NCI-H460 (cell line): Measurements from ENCODE around the gene SLC35E3. TPM values are rescaled to one million over a fixed set of nuclear protein-coding genes. Genes with fewer than 3 reads are reported as not detected.
"Not testable (repeated sequence)": the region's sequence is repeated elsewhere in the genome, so short reads cannot be mapped to it uniquely, and the experiment has no call there.

ENCODE experiments used
- DNase-seq: peaks from one replicate; pipeline ENCODE4 v3.0.0-alpha.2; 2016; ENCODE audit warnings: low read depth; ENCODE audit errors: extremely low read depth
- total RNA-seq: library from RNA; depleted of rRNA; stranded (reverse); fragments of >200 nt; shearing (Covaris generic); gene quantifications from 2 replicates; pipeline ENCODE4 v1.2.3, GENCODE V29; 2014

SLC35E3 gene
- total RNA-seq, 1 experiment from 2014 or later = 6.2 TPM

DNA sequence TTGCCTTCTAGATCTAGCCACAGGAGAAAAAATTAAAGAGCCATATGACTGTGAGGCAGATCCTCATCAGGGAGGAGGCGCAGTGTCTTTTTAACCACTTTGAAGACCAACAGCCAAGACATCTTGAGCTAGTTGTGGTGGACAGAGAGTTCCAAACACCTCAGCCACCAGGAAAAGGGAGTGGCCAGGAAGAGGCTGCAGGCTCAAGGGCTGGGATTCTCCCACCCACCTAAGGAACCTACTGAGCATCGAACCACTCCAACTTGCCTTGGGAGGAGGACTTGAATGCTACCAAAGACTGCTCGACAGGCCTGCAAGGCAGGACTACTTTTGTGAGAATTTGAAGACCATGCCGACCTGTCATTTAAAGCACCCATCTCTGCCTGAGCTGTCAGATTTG, 47.5 kb downstream of the SLC35E3 start:
- no peak for DNase-seq

DNA sequence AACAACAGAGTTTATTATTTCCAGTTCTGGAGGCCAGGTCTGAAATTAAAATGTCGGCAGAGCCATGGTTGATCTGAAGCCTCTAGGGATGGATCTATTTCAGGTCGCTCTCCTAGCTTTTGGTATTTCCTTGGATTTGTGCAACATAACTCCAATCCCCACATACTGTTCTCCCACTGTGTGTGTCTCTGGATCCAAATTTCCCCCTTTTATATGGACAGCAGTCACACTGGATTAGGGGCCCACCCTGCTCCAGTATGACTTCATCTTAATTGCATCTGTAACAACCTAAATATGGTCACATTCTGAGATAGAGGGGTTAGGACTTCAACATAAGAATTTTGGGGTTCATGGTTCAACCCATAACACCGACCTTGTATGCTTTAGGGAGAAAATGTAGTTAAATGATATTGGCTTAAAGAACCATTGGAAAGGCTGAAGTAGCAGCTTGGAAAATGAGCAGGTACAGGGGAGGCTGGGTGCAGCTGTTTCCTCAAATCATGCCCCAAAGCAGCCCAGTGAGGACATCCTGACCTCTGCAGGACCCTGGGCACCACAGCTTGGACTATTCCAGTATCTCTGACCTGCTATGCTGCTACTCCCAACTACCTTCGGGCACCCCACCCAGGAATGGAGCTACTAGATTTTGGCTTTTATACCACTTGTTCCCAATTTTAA, 48.1 kb downstream of the SLC35E3 start:
- no peak for DNase-seq

DNA sequence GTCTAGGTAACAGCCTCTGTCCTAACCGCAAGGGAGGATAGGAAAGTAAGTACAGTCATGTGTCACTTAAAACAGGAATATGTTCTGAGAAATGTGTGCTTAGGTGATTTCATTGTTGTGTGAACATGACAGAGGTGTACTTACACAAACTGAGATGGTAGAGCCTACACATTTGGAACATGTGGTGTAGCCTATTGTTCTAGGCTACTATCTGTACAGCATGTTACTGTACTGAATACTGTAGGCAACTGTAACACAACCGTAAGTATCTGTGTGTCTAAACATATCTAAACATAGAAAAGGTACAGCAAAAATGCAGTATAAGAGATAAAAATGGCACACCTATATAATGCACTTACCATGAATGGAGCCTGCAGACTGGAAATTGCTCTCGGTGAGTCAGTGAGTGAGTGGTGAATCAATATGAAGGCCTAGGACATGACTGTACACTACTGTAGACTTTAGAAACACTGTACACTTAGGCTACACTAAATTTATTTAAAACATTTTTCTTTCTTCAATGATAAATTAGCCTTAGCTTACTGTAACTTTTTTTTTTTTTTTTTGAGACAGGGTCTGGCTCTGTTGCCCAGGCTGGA, 48.8 kb downstream of the SLC35E3 start:
- no peak for DNase-seq

DNA sequence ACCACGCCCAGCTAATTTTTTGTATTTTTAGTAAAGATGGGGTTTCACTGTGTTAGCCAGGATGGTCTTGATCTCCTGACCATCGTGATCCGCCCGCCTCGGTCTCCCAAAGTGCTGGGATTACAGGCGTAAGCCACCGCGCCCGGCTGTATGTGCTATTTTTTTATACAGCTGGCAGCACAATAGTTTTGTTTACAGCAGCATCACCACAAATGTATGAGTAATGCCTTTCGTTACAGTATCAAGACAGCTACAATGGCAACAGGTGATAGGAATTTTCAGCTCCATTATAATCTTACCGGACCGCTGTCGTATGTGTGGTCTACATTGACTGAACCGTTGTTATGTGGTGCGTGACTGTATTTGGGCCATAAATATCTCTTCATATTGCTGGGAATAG, 50.4 kb downstream of the SLC35E3 start:
- DNase-seq = no peak

DNA sequence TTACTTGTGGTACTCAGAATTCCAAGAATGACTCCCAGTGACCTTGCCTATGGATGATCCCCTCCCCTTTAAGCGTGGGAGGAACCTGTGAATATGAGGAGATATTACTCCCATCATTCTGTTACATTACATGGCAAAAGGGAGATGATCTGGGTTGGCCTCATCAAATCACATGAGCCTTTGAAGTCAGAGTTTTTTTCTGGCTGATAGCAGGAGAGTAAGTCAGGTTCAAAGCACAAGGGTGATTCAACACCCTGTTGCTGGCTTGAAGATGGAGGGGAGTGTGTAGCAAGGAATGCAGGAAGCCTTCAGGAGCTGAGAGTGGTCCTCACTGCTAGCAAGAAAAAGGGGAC, 52.9 kb downstream of the SLC35E3 start:
- DNase-seq = no peak

DNA sequence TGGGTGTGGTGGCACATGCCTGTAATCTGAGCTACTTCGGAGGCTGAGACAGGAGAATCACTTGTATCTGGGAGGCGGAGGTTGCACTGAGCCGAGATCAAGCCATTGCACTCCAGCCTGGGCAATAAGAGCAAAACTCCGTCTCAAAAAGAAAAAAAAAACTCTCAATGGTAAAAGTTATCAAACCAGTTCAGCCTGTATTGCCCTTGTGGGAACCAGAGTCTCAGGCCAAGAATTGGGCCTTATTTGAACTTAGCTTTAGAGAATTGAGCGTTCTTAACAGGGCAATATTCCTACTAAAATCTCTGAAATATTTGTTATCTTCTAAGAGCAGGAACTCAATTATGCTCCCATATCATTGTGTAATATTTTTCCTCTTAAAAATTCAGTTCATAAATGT, 54.3 kb downstream of the SLC35E3 start:
- DNase-seq = no peak

DNA sequence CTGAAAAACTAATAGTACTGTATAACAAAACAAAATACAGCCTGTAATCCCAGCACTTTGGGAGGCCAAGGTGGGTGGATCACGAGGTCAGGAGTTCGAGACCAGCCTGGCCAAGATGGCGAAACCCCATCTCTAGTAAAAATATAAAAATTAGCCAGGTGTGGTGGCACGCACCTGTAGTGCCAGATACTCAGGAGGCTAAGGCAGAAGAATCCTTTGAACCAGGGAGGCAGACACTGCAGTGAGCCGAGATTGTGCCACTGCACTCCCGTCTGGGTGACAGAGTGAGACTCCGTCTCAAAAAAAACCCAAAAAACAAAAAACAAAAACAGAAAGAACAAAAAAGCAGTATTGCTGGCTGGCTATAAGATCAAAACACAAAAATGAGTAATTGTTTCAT, 55.1 kb downstream of the SLC35E3 start:
- not testable (repeated sequence) for DNase-seq

DNA sequence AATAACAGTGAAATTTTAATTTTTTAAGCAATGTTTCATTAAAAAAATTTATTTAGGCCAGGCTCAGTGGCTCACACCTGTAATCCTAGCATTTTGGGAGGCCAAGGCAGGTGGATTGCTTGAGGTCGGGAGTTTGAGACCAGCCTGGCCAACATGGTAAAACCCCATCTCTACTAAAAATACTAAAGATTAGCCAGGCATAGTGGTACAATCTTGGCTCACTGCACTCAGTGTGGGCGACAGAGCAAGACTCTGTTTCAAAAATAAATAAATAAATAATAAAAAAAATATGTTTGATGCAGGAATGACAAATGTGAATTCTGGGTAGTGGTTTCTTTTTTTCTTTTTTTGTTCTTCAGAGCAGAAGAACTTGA, 56.4 kb downstream of the SLC35E3 start:
- not testable (repeated sequence) for DNase-seq

DNA sequence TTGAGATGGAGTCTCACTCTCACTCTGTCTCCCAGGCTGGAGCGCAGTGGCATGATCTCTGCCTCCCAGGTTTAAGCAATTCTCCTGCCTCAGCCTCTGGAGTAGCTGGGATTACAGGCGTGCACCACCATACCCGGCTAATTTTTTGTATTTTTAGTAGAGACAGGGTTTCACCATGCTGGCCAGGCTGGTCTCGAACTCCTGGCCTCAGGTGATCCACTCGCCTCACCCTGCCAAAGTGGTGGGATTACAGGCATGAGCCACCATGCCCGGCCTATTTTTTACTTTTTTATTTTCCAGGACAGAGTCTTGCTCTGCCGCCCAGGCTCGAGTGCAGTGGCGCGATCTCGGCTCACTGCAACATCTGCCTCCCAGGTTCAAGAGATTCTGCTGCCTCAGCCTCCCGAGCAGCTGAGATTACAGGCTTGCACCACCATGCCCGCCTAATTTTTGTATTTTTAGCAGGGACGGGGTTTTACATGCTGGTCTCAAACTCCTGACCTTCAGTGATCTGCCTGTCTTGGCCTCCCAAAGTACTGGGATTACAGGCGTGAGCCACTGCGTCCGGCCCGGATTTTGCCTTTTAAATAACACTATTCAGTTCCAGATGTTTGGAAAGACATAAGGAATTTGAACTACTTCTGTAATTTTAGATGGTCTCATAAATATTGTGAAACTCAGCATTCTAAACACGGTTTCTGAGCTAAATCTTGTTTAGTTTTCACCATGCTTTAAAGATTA, 57.1 kb downstream of the SLC35E3 start:
- not testable (repeated sequence) for DNase-seq

DNA sequence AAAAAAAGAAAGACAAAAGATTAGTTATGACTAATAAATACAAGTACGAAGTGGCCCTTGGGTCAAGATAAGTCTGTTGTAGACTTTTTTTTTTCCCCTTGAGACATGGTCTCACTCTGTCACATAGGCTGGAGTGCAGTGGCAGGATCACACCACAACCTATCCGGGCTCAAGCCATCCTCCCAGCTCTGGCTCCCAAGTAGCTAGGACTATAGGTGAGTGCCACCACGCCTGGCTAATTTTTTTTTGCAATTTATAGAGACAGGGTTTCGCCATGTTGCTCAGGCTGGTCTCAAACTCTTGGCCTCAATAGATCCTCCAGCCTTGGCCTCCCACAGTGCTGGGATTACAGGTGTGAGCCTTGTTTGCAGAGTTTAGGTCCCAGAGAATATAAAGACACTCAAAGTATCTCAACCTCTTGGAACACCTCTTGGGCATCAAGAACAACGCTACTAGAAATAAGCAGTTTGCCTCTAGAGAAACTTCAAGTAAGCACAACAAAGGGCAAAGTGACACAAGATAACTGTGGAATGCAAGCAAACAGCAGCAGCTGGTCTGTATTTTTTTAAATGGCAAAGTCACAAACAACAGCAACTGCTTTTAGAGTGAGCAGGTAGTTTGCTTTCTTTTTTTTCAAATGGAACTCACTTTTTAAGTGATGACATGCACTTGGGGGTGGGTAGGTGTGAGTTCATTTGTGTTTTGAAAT, 58.1 kb downstream of the SLC35E3 start:
- DNase-seq = no peak

DNA sequence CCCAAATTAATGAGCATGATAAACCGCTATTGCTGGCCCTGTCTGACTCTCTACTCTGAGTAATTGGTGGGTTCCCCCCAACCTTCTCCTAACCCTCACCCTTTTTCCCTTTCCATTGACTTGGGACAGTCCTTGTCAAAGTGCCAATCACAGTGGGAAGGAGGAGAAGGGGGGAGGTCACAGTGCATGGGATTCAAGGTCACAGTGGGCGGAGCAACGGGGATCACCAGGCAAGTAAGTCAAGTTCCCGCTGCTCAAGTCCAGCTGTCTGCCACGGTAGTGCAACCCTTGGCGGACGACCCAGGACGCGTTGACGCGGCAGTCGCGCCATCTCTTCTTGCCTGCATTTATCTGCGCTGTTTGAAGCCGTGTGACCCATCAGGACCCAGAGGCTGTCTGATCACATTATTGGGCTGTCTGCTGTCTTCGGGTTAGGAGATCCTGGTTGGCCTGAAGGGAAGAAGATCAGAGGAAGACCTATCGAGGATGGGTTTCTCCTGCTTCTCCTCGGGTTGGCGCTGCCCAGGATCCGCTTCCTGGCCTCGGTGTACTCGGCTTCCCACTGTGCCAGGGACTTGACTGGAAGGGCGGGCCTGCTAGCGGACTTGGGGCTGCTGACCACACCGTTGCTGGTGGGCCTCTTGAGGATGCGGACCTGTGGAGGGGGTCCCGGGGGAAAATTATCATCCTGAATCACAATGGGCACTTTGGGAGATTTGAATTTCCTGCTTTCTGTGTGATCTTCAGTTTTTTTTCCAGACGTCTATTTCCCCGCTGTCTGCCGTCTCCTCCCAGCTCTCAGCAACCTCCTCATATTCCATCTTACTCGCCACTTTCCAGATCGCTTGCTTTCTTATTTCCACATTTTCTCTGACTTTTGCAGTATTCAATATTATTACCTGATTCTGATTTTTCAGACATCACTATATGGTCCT, 58.9 kb downstream of the SLC35E3 start:
- no peak for DNase-seq

DNA sequence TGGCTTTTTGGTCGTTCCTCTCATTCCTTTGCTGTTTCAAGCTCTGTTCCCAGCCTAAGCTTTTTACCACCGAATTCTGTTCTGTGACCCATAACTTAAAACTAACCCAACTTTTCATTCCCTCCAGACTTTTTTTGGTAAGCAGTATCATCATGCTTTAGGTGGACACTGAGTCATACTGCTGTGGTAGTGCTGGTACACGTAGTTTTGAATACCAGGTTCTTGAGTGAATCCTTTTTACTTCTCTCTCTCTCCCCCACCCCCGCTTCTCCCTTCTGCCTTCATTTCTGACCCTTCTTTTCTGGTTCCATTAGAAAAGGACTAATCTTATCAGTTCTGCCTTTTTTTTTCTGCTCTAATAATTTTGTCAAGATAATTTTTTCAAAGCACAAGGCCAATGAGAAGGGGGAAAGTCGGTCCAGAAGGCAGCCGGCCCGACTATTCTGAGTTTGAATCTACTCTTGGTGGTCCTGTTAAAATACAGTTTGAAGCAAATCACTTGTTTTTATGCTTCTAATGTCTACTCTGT, 59.7 kb downstream of the SLC35E3 start:
- no peak for DNase-seq

DNA sequence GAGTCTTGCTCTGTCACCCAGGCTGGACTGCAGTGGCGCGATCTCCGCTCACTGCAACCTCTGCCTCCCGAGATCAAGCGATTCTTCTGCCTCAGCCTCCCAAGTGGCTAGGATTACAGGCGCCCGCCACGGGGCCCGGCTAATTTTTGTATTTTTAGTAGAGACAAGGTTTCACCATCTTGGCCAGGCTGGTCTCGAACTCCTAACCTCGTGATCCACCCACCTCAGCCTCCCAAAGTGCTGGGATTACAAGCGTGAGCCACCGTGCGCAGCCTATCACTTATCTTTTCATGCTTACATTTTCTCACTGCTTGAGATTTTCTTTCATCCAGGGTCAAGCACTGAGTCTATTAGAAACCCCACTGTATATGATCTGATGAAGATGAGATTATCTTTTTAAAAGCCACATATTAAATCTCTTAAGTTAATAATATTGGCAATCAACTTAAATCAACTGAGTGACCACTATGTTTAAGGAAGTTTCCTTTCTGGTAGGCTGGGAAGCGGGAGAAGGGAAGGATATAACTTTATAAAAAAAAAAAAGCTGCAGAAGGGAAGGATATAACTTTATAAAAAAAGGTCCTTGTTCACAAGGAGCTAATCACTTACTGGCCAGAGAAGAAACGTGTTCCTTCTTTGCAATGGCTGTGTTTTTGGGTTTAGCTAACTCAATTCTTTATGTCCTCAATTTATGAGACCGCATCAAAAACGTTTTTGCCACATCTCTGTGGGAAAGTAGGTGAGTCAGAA, 60.7 kb downstream of the SLC35E3 start:
- DNase-seq = no peak

DNA sequence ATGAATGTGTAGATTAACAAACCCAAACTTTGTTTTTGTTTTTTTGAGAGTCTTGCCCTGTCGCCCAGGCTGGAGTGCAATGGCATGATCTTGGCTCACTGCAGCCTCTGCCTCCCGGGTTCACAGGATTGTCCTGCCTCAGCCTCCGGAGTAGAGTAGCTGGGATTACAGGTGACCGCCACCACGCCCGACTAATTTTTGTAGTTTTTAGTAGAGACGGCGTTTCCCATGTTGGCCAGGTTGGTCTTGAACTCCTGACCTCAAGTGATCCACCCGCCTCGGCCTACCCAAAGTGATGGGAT, 61.2 kb downstream of the SLC35E3 start:
- not testable (repeated sequence) for DNase-seq

DNA sequence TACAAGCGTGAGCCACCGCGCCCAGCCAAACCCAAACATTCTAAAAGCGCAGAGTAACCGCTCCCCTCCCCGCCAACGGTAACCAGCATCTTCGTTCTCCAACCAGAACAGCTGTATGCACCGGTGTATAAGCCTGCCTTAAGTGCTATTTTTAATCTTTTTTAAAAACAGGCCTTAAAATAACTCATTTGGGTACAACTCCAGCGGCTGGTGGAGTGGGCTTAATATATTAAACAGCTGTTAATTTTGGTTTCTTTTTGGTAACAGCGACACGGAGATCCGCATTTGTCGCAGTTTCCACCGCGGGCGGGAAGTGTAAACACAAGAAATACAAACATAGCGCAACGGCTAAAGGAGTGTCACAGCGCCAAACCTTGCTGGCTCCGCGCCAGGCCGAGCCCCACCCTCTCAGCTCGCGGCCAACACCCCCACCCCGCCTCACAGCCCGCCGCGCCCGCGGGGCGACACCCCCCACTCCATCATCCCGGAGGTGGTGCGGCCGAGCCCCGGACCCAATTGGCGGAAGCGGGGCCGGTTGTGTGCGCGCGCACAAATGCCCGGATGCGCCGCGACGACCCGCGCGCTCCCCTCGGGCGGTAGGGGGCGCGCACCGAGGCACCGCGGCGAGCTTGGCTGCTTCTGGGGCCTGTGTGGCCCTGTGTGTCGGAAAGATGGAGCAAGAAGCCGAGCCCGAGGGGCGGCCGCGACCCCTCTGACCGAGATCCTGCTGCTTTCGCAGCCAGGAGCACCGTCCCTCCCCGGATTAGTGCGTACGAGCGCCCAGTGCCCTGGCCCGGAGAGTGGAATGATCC, 61.8 kb downstream of the SLC35E3 start, which contains the start of gene MDM2:
MDM2 (plus strand) TSS at position 602 of the 812 bp plus-strand sequence. CDS start 301 bp downstream, outside the sequence.
- DNase-seq = peak; percentile 93

DNA sequence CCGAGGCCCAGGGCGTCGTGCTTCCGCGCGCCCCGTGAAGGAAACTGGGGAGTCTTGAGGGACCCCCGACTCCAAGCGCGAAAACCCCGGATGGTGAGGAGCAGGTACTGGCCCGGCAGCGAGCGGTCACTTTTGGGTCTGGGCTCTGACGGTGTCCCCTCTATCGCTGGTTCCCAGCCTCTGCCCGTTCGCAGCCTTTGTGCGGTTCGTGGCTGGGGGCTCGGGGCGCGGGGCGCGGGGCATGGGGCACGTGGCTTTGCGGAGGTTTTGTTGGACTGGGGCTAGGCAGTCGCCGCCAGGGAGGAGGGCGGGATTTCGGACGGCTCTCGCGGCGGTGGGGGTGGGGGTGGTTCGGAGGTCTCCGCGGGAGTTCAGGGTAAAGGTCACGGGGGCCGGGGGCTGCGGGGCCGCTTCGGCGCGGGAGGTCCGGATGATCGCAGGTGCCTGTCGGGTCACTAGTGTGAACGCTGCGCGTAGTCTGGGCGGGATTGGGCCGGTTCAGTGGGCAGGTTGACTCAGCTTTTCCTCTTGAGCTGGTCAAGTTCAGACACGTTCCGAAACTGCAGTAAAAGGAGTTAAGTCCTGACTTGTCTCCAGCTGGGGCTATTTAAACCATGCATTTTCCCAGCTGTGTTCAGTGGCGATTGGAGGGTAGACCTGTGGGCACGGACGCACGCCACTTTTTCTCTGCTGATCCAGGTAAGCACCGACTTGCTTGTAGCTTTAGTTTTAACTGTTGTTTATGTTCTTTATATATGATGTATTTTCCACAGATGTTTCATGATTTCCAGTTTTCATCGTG, 62.6 kb downstream of the SLC35E3 start:
- peak; percentile 81 for DNase-seq

DNA sequence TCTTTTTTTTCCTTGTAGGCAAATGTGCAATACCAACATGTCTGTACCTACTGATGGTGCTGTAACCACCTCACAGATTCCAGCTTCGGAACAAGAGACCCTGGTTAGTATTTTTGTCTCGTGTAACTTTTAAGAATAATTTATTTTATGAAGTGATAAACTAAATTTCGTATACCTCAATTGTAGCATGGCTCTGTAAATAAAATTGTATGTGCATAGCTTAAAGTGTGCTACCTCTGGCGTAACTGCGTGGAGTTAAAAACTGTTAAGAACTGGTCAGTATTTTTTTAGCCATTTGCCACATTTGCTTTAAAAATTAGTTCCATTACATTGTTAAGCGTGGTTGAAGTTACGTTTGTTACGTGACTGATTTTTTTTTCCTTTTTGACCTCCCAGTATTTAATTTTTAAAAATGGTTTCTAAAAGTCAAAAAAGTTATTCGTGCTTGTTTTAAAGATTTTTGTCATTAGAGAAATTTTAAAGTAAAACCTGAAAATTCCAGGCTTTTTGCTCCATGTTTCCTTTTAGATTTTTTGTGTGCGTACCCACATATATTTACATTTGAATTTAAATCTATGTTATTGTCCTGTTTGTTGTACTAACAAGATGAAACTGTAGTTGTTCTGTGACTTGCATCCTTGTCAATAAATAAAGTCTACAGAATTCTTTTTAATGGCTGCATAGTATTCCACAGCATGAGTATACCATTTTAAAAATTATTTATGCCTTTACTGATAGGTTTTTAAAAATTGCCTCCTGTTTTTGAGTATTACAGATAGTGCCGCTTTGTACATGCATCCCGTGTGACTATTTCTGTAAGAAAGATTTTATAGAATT, 63.4 kb downstream of the SLC35E3 start:
- no peak for DNase-seq
